Measurements from ENCODE around the gene UNC119. TPM values are rescaled to one million over a fixed set of nuclear protein-coding genes. Genes with fewer than 3 reads are reported as not detected.

The UNC119 gene
- polyA plus RNA-seq, 1 experiment, result 54.3 TPM

GRCh38 chr17:28567604-28568003 lies 15.2 kb upstream of the UNC119 start:
- CTCF ChIA-PET, result no interaction called here

GRCh38 chr17:28563475-28563874 lies 11.1 kb upstream of the UNC119 start:
- POLR2A ChIA-PET, result no interaction called here

More at GRCh38 chr17:28567604-28568003, 15.2 kb upstream of the UNC119 start:
- no peak for TF ChIP-seq CTCF (IDR thresholded peaks at IDR 0.05; ENCODE audit: low read depth, low read length)
- Histone ChIP-seq H3K4me3 (ENCODE audit: low read depth, low read length) (no peak overlapping the region), H3K27me3 (ENCODE audit: control insufficient read depth, insufficient read depth, low read length) (no peaks in the 10 kb centered on the region), H3K27ac (ENCODE audit: low read depth, low read length) (no peak overlapping the region), H3K9me3 (ENCODE audit: control insufficient read depth, insufficient read depth, low read length) (no peaks in the 10 kb centered on the region; the same call in 1 of the 2 replicates)
- no peak for DNase-seq (ENCODE audit: low read depth, low spot score)
- POLR2A ChIA-PET, result no interaction called here

GRCh38 chr17:28555022-28555421 lies 2.6 kb upstream of the UNC119 start:
- ChIA-PET POLR2A (no interaction called here), CTCF (no interaction called here)
- DNase-seq (ENCODE audit: low read depth, low spot score), result no peak

More at GRCh38 chr17:28563475-28563874, 11.1 kb upstream of the UNC119 start:
- no peaks in the 10 kb centered on the region for H3K27me3 ChIP-seq (ENCODE audit: control insufficient read depth, insufficient read depth, low read length)
- no peak overlapping the region for H3K27ac ChIP-seq (ENCODE audit: low read depth, low read length)
- no peak for TF ChIP-seq CTCF (IDR thresholded peaks at IDR 0.05; ENCODE audit: low read depth, low read length)
- CTCF ChIA-PET, result no interaction called here
- H3K4me3 ChIP-seq (ENCODE audit: low read depth, low read length), result no peak overlapping the region
- H3K9me3 ChIP-seq (ENCODE audit: control insufficient read depth, insufficient read depth, low read length), result no peaks in the 10 kb centered on the region
- DNase-seq (ENCODE audit: low read depth, low spot score), result no peak

GRCh38 chr17:28554565-28554964 lies 2.1 kb upstream of the UNC119 start:
- POLR2A ChIA-PET, result interaction anchor here (2.2 kb wide), 1 partner anchor 17 kb away, joined by 10 read pairs; the partner anchor contains the start of gene PIGS
- H3K27me3 ChIP-seq (ENCODE audit: control insufficient read depth, insufficient read depth, low read length), result no peaks in the 10 kb centered on the region
- H3K9me3 ChIP-seq (ENCODE audit: control insufficient read depth, insufficient read depth, low read length), result no peaks in the 10 kb centered on the region
- no peak for TF ChIP-seq CTCF (IDR thresholded peaks at IDR 0.05; ENCODE audit: low read depth, low read length)
- CTCF ChIA-PET, result no interaction called here
- no peak for DNase-seq (ENCODE audit: low read depth, low spot score)
- H3K4me3 ChIP-seq (ENCODE audit: low read depth, low read length), result no peak overlapping the region
- H3K27ac ChIP-seq (ENCODE audit: low read depth, low read length), result no peak overlapping the region

More at GRCh38 chr17:28555022-28555421, 2.6 kb upstream of the UNC119 start:
- Histone ChIP-seq H3K4me3 (ENCODE audit: low read depth, low read length) (no peak overlapping the region), H3K9me3 (ENCODE audit: control insufficient read depth, insufficient read depth, low read length) (no peaks in the 10 kb centered on the region), H3K27me3 (ENCODE audit: control insufficient read depth, insufficient read depth, low read length) (no peaks in the 10 kb centered on the region), H3K27ac (ENCODE audit: low read depth, low read length) (no peak overlapping the region)
- TF ChIP-seq CTCF (IDR thresholded peaks at IDR 0.05; ENCODE audit: low read depth, low read length), result no peak

- TF ChIP-seq CTCF (IDR thresholded peaks at IDR 0.05; ENCODE audit: low read depth, low read length), result no peak
- Histone ChIP-seq H3K9me3 (ENCODE audit: control insufficient read depth, insufficient read depth, low read length) (no peaks in the 10 kb centered on the region), H3K27ac (ENCODE audit: low read depth, low read length) (peak overlapping the region; percentile 31), H3K4me3 (ENCODE audit: low read depth, low read length) (no peak overlapping the region), H3K27me3 (ENCODE audit: control insufficient read depth, insufficient read depth, low read length) (no peaks in the 10 kb centered on the region)
- ChIA-PET CTCF (no interaction called here), POLR2A (interaction anchor here (2.2 kb wide), 1 partner anchor 18 kb away, joined by 10 read pairs; the partner anchor contains the start of gene PIGS)
- DNase-seq (ENCODE audit: low read depth, low spot score), result no peak
These were observed 629 bp upstream of the UNC119 start for GRCh38 chr17:28553000-28553505.
